Measurements from ENCODE around the gene EPHB1.
"Not testable (repeated sequence)": the region's sequence is repeated elsewhere in the genome, so short reads cannot be mapped to it uniquely, and the experiment has no call there.

Gene EPHB1

GRCh38 chr3:135005616-135006015 is 210.6 kb downstream of the EPHB1 start:
- not testable (repeated sequence) for DNase-seq (ENCODE audit: low read depth)

GRCh38 chr3:135007607-135008006 is 212.5 kb downstream of the EPHB1 start:
- no peak for DNase-seq (ENCODE audit: low read depth)

GRCh38 chr3:135008326-135008725 is 213.3 kb downstream of the EPHB1 start:
- no peak for DNase-seq (ENCODE audit: low read depth)

GRCh38 chr3:135009014-135009413 is 214.0 kb downstream of the EPHB1 start:
- no peak for DNase-seq (ENCODE audit: low read depth)

DNA sequence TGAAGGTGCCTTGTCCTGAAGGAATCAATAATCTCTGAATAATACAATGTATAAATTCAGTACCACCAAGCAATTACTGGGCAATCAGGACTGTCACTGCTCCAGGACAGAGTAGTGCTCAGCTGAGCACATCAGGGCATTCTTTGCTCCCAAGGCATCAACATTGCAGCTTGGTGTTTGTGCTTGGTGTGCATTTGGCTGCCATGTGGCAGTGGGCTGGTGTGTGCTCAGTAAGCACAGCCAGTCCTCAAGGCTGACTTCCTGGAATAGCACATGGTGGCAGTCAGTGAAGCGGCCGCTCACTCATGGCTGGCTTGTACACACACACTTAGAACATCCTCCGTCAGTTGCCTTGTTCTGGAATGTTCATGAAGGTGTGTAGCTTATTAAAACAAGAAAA is 217.0 kb downstream of the EPHB1 start:
- no peak for DNase-seq (ENCODE audit: low read depth)

- no peak for DNase-seq (ENCODE audit: low read depth)
Measured at GRCh38 chr3:135013206-135013605, 218.1 kb downstream of the EPHB1 start.

- DNase-seq (ENCODE audit: low read depth) = no peak
Measured at GRCh38 chr3:135014566-135014965, 219.5 kb downstream of the EPHB1 start.

DNA sequence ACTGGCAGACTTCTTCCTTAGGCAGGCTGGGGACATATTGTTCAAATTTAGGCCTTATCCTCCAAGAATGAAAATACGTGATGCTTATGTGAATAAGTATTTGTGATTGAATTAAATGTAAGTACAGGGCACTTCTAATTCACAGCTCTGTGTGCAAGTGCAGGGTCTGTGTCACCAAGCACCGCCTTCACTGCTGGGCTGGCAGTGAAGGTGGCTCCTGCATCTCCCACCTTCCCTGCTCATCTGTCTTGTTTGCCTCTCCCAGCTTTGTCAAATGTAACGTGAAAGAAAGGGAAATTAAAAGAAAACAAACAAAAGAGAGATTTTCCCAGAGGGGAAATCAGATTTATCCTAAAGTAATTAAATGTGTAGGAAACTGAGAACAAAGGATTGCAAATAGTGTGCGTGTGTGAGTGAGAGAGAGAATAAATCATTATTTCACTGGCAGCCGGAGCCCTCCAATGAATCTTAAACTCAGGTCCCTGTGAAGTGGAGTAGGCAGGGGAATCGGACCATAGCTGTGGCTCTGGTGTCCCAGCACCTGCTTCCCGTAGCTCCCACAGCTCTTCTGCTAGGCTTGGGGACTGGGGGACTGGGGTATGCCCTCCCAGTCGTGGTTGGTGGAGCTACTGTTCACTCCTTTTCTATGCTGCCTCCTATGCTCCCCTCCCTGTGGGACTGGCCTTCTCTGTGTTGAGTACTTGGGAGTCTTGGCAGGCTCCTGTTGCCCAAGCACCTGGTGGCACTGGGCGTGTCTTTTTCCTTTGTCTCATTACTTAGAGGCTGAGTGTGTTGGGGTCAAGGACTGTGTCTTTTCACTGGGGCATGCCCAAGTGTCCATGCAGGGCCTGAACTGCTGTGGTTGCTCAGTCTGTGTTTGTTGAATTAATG is 222.2 kb downstream of the EPHB1 start:
- no peak for DNase-seq (ENCODE audit: low read depth)

GRCh38 chr3:135018149-135018923 is 223.3 kb downstream of the EPHB1 start:
- no peak for DNase-seq (ENCODE audit: low read depth)

DNA sequence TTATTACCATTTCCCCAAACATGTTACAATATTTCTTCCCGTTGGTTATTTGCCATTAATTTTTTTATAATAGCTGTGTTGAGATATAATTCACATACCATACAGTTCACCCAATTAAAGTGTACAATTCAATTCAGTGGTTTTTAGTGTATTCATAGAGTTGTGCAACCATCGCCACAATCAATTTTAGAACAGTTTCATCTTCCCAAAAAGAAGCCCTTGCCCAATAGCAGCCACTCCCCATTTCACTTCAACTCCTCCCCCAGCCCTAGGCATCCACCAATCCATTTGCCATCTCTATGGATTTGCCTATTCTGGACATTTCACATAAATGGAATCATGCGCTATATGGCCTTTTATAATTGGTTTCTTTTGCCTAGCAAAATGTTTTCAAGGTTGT is 225.1 kb downstream of the EPHB1 start:
- no peak for DNase-seq (ENCODE audit: low read depth)

GRCh38 chr3:135023996-135024658 is 229.1 kb downstream of the EPHB1 start:
- DNase-seq (ENCODE audit: low read depth) = no peak

DNA sequence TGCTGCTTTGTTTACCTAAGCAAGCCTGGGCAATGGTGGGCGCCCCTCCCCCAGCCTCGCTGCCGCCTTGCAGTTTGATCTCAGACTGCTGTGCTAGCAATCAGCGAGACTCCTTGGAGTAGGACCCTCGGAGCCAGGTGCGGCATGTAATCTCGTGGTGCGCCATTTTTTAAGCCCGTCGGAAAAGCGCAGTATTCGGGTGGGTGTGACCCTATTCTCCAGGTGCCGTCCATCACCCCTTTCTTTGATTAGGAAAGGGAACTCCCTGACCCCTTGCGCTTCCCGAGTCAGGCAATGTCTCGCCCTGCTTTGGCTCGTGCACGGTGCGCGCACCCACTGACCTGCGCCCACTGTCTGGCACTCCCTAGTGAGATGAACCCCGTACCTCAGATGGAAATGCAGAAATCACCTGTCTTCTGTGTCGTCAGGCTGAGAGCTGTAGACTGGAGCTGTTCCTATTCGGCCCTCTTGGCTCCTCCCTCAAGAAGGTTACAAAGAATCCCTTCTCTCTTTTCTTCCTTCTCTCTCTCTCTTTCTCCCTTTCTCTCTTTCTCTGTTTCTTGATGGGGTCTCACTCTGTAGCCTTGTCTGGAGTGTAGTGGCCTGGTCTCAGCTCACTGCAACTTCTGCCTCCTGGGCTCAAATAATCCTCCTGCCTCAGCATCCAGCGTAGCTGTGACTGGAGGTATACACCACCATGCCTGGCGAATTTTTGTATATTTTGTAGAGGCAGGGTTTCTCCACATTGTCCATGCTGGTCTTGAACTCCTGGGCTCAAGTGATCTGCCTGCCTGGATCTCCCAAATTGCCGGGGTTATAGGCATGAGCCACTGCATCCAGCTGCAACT is 235.9 kb downstream of the EPHB1 start:
- DNase-seq (ENCODE audit: low read depth) = not testable (repeated sequence)

DNA sequence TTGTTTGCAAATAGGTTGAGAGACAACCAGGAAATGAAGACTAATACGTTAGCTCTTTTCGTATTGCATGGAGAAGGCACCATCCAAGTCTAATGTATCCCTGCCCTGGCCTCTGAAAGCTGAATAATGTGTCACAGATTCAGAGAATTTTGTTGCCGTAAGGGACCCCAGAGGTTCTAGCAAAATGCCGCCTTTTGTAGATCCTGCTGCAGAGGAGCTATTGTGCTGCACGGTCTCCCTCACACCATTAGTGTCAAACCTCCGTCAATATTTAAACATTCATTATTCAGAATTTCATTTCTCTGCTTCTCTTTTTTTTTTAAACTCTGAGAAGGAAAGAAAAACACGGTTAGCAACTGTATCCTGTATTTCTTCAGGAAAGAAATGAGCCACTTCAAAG is 238.7 kb downstream of the EPHB1 start:
- no peak for DNase-seq (ENCODE audit: low read depth)

DNA sequence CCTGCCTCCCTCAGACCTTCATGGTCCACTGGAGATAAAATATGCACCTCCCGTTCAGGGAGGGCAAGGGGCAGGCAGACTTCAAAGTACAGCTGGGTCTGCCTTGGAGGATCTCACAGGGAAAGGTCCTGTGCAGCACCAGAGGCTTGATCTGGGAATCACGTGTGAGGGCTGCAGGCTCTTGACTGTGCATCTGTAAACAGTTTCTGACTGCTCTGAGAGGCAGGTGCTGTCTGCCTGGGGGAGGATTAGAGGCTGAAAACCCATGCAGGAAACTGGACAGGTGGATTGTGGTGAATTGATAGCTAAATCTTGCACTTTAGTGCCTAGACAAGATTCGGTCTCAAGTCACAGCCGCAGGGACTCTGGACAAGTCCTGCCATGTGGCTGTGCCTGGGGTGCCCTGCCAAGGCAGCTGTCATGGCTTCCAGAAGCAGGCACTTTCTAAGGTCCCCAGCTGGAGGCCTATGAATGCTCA is 239.3 kb downstream of the EPHB1 start:
- no peak for DNase-seq (ENCODE audit: low read depth)

DNA sequence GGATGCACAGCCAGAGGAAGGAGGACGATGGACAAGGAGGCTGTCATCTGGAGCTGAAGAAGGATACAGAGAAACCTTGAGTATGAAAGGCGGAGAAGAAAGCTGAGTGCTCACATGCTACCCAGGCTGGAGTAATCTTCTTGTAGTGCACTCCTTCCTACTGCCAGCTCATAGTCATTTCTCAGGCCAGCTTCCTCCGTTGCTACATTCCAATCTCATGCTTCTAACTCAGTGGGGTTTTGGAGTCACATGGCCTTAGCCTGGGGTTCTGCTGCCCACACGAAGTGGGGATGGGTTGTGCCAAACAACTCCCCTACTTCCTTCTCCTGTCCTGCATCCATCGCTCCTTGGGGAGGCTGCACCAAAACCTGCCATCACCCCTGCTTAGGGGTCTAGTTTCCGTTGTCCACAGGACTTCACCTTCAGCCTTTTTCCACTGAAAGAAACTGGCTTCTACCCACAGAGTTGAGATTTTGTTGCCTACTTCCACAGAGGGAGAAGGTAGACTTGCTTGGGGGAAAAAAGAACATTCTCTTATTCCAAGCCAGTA is 239.9 kb downstream of the EPHB1 start:
- DNase-seq (ENCODE audit: low read depth) = no peak

GRCh38 chr3:135038186-135038585 is 243.1 kb downstream of the EPHB1 start:
- DNase-seq (ENCODE audit: low read depth) = no peak

GRCh38 chr3:135039536-135039935 is 244.5 kb downstream of the EPHB1 start:
- not testable (repeated sequence) for DNase-seq (ENCODE audit: low read depth)

GRCh38 chr3:135040321-135041240 is 245.5 kb downstream of the EPHB1 start:
- no peak for DNase-seq (ENCODE audit: low read depth)

DNA sequence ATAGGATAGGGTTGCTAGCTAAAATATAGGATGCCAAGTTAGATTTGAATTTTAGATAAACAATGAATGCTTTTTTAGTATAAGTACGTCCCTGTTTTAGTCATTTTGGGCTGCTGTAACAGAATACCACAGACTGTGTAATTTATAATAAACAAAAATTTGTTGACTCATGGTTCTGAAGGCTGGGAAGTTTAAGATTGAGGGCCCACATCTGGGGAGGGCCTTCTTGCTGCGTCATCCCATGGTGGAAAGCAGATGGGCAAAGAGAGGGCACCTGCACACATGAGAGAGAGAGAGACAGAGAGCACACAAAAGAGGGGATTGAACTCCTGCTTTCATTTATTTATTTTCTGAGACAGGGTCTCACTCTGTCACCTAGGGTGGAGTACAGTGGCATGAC is 246.5 kb downstream of the EPHB1 start:
- no peak for DNase-seq (ENCODE audit: low read depth)

DNA sequence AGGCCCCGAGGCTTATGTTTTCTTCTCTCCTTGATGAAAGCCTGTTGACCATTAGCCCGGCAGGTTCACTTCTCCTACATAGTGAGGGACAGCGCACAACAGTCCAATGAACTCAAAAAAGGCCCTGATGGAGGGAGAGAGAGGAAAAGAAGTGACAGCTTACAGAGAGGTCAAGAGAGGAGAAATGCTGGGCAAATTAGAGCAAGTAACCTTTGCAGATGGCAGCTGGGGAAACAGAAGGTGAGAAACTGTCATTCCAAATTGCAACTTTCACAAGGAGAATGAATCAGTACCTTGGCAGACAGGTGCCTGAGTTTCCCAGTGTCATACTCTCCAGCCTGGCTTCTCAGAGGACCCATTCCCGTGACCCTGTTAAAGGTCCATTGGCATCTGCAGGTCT is 252.0 kb downstream of the EPHB1 start:
- no peak for DNase-seq (ENCODE audit: low read depth)
